Measurements from ENCODE around the gene POLG.

Gene POLG

DNA sequence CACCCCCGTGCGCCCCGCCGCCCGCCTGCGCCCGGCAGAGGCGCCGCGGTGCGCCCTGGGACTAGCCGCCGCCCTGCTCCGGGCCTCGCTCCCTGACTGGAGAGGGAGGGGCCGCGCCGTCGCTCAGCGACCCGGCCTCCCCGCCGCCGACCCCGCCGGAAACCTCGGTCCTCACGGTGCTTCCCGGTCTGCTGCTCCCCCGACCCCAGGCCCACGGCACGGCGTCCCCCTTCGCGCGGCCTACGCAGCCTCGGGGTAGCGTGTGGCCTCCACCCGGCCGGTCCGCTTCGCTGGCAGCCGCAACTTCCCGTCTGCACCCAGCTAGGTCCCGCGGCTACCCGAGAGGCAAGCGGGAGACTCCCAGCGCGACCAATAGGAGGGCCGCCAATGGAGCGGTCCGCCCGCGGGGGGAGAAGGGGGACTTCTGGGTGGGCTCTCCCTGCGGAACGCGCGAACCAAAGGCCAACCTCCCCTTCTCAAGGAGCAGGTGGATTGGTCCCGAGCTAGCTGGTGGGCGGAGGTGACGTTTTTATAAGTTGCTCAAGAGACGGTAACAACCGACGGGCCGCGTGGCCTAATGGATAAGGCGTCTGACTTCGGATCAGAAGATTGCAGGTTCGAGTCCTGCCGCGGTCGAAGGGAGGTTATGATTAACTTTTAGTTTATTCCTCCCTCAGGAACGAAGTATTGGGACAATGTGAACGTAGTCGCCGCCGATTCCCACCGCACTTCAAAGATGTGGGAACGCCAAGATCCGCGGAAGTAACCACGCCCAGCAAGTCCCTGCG lies at the start of gene POLG:
POLG (minus strand) TSS at position 315 of the 788 bp plus-strand sequence. CDS start 1,070 bp downstream, outside the sequence.
- DNase-seq: peak; percentile 97

DNA sequence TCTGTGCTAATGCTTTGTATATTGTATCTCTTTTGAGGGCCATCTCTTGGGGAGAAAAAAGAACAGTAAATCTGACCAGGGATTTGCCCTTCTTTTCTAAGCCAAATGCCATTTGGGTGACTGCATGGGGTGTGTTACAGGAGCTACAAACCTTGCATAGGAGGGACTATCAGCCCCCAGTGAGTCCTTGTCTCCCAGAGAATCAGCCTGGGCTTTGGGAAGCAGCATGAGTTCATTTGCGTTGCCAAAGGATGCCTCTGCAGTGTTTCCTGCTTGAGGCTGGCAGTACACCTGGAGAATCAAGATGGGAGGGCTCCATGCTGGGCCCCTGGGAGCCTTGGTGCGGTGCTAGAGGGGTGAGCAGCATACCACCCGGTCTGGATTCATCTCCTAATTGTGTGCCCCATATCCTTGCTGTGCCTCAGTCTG lies 49.6 kb upstream of the POLG start:
- no peak for DNase-seq

DNA sequence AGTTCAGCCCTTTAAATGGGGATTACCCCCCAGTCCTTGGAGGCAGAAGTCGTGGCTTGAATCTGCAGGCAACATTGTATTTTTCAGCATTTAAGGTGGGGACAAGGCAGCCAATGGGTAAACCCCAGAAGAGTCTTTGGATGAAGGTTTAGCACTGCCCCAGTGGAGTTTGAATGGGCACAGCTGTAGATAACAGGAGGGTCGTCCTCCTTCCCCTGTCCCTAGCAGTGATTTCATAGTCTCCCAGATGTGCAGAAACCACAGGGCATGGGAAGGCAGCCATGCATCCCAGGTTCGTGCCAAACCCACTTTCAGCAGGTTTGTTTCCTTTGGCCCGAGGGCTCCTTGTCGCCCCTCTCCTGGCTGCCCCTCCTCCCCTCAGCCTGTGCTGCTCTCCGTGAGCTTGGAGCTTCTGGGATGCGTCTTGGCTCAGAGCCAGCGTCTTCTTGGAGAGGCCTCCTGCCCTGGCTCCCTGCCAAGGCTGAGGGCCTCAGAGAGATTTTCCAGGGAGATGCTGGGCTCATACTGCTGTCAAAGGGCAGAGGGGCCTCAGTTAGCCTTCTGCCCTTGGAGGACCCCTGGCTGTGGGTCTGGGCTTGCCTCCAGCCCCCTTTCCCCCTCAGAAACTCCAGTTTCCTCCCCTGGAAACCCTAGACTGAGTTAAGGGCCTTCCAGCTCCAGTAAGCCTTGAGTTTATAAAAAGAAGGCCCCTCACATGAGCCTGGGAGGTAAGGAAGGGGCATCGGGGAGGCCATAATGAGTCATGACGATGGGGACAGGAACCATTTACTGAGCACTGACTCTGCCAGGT lies 48.9 kb upstream of the POLG start:
- DNase-seq: peak; percentile 53

DNA sequence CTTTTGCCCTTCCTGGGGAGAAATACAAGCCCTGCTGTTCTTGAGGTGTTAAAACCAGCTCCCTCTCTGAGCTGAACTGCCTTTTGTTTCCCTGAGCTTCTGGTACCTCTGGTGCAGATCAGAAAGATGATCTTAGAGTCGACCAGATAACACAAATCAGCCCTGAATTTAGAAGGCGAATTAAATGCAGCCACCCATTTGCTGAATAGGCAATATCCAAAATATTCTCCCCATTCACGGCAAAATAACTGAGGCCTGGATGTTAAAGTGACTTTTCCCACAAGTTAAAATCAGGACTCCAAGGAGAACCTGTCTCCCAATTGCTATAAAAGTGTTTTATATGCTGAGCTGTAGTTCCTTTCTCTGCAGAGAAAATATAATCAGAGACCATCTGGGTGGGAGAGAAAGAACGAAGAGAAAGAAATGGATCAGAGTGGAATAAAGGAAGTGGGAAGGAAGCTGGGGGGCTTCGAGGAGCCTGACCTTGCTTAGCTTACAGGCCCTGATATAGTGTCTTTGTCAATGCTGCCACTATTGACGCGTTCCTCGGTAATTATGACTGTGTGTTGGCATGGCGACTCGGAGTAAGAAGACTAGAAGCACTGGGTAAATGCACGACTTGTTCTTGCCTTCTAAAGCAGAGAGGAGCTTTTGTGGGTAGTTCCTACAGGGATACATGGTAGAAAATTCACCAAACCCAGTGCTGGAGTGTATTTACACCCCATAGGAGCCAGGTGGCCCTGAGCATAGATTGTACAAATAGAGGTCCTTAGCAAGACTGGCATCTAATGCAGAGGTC lies 47.5 kb upstream of the POLG start:
- no peak for DNase-seq

DNA sequence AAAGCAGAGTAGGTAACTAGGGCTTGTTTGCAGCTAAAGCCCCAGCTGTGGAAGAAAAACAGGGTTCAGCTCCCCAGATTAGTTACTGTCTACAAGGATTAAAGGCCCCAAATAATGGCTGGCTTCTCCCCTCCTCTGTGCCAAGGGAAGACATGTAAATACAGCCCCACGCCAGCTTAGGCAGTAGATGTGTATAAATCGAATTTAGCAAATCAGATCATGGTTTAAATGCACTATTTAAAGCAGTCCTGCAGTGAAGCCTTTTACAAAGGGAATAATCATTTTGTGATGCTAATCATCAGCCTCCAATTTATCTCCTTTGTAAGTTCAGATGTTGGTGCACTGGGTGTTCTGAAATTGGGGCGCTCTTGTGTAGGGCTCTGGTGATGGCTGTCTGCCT lies 46.7 kb upstream of the POLG start:
- no peak for DNase-seq

DNA sequence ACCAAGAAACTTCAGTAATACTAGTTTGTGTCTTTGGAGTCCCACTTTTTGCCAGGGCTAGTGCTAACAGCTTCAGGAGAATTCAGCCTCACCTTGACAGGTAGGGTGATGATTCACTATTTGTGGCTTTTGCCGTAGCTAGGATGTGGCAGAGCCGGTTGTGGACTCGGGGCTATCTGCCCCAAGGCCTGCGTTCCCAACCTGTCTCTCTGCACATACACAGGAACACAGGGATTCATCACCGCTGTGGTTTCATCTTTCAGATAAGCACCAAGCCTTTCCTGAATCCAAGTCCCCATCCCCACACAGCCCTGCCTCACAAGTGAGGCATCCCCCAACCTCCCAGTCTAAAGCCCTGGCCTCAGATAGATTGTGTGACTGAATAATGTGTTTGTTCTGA lies 45.2 kb upstream of the POLG start:
- DNase-seq: no peak

DNA sequence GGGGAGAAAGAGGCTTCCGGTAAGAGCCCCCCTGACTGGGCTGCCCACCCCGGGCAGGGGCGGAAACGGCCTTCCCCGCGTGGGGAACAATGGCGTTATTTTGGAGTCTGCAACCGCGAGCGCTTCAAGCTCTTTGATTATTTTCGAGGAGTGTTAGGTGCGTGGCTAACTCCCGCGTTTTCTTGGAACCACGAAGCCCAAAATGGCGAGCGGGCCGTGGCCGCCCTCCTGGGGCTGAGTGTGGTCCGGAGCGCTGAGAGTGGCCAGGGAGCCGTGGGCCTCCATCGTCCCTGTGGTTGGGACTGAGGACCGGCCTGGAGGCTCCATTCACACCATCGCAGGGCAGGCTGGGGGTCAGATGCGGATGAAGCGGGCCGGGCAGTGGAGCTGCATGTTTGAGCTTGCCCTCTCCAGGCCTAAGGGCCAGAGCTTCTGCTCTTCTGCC lies 44.6 kb upstream of the POLG start:
- DNase-seq: no peak

DNA sequence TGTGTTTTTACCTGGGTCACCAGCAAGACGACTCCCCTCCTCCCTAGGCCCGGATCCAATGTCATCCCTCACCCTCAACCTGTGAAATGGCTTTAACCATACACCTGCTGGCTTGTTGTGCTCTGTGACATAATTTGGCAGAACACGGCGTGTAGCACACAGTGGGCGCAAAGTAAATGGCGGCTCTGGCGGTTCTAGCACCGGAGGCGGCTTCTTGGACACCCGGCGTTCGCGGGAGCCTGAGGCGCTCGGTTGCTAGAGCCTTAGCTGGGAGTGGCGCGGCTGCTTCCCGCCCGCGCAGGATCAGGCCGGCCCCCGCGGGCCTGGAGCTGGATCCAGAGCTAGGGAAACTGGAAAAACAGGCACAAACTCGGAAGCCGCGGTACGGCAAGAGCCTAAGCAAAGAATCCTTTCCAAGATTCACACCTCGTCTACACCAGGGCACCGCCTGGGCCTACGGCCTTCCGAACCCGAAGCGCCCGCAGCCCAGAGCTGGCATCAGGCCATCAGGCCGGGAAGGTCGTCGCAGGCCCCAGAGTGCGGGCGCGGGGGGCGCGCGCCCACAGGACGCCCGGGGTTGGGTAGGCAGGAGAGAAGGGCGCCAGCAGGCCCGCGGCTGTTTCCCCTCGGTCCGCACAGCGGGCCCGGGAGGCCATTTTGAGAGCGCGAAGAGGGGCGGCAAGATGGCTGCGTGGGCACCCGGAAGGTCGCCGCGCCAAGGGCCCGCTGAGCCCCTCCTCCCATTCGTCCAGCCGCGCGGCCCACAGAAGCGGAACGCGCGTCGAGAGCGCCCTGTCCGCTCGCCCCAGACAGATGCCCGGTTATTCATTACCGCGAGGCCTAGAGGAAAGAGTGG lies 43.9 kb upstream of the POLG start:
- no peak for DNase-seq

DNA sequence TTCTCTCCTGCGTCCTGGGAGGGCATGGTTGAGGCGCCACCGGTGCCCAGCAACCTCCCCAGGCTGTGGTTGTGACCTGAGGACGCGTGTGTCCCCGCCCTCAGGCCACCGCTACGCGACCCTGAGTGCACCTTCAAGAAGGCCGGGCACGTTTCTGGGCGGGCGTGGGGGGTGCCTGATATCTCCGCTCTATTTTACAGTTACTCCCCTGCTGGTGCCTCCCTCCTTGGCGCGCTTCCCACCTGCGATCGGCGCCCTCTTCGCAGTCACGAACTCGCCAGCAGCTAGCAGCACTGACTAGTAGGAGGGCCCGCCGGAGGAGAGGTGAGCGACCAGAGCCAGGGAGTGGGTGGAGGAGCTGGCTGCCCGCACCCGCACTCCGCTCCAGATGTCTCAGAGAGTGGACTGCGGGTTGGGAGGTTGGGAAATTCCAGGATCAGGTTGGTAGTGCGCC lies 43.2 kb upstream of the POLG start:
- no peak for DNase-seq

DNA sequence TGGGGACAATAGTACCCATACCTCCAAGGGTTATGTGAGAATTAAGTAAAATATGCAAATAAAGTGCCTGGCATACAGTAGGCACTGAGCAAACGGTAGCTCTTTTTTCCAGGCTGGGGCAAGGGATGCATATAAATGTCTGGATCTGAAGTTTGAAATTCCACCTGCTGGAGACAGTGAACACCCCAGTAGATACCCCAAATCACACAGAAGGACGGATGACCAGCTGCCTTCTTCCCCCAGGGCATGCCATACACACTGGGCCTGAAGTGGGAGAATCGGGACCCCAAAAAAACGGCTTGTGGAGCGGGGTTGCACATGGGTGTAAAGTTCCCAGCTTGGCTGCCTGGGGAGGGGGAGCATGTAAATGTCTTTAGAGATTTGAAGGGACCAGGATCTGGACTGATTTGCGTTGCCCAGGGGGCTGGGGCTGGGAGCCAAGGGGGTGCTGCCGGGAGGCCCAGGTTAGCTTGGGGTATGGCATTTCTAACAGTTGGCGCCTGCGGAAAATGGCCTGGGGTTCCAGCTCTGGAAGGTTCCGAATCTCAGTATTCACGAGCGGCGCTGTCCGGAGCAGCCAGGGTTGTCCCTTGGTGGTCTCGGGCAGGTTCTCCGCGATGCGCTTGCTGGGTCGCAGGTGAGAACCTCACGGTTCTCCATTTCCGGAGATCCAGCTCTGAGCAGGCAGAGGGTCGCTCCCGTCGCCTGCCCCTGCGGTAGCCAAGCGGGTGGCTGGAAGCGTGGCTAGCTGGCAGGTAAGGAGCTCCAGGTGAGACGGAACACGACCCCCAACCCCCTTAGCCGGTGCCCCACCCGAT lies 42.6 kb upstream of the POLG start:
- no peak for DNase-seq

DNA sequence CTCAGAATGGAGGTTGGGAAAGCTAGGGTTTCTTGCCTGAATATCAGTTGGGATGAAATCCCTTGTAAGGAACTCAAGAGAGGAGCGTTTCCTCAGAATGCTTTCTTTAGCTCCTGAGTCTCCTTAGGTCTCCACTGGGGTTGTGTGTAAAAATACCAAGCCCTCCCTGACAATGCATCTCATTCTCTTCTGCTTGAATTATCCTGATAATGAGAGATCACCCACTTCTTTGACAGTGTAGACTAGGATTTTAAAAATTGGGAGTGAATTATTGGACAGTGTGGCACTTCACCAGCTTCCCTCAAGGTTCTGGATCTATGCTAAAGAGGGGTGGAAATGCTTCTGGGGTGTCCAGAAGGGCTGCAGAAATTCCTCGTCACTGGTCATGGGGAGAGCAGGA lies 41.8 kb upstream of the POLG start:
- DNase-seq: no peak

DNA sequence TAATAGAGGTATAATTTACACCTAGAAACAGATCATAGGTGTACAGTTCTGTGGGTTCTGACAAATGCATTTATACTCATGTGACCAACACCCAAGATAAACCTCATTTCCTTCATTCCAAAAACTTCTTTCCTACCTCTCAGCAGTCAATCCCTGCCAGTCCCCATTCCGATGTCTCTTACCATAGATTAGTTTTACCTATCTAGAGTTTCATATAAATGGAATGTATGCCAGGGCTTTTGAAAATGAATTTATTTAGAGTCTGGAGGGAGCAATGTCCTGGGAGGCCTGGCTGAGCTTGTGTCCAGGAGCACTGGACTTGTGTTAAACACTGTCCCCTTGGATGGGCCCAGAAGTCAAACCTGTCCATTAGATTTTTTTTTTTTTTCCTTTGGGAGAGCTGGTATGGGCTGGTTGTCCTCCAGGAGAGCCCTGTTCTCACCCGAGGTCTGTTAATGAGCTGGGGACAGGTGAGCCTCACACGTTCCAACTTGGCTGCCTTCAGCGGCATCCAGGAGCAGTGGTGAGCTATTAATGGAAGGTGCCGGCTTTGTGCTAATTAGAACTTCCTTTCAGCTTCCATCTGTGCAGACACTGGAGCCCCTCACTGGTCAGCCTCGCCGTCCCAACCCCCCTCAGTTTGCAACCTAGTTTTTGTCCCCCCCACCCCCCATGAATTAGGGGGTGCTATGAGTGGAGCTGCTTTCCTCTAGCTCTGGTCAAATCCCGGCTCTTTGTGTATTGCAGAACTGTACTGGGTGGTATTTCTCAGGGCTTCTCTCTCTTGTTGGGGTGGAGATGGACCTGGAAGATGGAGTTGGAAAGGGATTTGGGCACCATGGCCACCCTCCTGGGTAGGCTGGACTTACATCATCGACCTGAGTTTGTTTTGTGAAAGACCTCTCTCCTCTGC lies 40.7 kb upstream of the POLG start:
- no peak for DNase-seq

DNA sequence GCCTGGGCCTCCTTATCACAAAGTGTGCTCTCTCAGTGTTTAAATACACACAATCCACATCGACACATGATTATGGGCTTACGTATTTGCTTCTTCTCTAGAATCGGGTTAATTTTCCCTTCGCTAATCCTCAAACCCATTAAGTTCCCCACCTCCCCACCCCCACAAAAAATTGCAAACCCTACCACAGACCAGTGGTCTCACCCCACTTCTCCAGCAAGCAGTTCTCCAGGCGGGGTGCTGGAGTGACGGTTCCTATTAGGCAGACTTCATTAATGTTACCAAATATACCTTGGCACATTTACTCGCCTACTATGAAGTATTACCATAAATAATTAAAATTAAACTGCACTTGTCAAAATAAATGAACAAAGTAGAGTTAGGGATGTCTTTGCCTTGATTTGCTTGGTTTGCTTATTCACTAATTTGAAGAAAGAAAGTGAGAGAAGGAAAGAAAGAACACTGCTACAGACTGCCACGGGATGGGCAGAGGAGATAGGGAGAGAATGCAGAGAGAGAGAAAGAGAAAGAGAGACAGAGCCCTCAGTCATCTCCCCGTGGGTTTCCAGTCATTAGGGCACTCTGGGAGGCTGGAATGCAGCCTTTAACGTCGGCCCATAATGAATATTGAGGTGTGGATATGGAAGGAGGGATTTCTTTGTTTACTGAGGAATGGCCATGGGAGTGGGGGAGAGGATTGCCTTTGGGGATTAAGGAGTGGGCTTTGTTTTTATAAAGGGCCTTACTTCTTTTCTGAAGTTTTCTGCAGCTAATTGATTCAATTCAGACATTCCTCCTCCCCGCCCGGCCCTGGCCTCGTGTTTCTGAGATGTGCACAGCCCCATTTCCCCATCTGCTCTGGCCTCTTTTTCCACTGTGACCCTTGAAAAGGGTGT lies 39.7 kb upstream of the POLG start:
- DNase-seq: no peak

DNA sequence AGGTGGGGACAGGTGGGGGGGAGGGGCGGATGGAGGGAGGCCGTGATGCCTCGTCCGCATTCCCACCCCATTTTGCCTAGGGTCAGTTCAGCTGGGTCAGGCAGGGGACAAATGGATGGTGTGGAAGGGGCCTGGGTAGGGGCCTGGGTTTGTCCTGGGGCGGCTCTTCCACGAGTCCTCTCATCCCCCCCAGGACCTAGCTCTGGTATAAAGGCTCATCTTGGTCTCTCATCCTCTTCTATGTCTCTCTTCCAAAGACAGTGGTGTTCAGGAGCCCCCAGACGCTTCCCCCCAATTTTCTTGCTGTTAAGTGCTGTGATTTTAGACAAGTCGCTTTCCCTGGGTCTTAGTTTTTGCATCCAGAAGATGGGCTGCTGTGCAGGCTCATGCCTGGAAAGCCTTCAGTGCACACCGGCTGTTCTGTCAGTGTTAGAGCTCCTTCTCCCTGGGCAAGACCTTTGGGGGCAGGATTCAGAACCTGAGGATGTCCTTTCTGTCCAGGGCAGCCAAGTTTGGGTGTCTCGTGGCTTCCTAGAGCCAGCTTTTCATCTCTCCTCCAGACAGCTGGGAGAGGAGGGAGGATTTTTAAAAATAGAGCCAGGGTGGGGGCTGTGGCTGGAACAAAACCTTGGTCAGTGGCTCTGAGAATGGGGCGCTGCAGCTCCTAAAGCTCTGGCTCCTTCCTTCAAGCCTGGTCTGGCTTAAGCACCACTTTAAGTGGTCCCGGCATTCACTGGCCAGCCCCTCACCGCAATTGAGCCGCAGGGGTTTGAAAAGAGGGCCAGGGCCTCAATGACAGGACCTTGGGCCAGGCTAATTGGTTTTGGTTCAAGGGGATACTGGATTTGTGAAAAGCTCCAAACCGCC lies 37.7 kb upstream of the POLG start:
- DNase-seq: no peak

DNA sequence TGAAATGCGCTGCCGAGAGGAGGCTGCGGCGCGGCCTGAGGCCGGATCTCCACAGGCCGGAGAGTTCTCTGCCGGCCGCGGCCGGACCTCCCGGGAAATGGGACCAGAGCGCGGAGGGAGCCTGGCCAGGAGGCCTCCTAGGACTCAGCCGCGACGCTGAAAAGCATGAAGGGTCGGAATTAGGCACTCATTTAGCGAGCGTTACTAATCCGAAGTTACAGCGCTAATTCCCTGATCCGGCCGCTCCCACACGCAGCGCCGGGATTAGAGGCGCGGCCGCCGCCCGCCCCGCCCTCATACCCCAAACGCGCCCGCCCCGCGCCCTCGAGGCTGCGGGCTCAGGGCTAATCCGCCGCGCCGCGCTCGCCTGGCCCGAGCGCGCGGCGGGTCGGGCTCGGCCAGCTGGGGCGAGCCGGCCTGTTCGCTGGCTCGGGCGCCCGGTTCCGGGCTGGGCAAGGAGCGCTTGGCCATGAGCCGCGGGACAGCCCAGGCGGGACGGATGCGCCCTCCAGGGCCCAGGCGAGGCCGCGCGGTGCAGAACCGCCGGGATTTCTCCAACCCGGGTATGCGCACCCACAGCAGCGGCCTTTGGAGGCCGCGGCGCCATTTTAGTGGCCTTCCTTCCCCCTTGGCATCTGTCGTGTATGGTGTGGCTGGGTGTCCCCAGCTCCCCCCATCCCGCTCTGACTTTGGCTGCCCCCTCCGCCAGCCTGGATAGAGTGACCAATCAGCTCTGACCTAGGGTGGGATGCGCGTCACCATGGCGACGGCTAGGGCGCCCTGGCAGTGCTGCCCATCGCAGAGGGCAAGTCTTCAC lies 36.8 kb upstream of the POLG start:
- DNase-seq: no peak

DNA sequence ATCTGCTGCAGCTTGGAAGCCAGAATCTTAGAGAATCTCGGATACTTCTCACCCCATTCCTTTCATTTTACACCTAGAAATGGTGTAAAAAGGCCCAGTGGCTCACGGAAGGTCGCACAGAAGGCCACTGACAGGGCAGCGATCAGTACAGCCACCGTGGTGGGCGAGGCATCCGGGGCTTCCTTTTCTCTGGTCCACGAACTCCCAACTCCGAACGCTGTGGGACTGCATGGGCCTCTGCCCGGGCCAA lies 36.3 kb upstream of the POLG start:
- DNase-seq: no peak
